Midbrain (tissue), 1 donor: ENCODE measurements around the gene TMEM232.
"Not testable (repeated sequence)": the region's sequence is repeated elsewhere in the genome, so short reads cannot be mapped to it uniquely, and the experiment has no call there.

Experiments
- DNase-seq: peaks from one replicate; lab custom pipeline; 2025; lab: John Stamatoyannopoulos, UW

The TMEM232 gene

DNA sequence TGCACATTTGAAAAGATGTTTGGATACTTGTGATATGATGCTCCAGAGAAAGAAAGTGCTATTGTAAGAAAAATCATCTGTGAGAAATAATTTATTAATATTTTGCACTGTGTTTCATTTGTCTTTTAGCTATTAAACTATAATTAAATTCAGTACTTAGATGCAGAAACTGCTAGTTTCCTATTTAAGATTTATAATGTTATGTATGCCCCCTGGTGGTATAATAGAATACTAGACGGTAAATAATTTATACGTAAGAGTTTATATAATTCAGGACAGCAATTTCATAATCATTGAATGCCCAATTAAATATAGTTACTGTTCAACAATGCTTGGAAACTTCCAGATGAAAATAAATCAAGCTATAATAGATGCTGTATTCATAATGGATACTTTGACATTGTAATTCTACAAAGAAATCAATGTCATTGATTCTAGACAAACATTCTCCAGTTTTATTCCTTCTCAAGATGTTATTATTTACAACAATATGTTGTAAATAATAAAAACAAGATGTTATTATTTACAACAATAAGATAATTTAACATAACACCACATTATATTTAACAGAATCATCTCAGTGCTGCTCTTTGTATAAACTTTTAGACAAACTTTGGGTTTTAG, 101.0 kb downstream of the TMEM232 start:
- DNase-seq: peak; percentile 36

DNA sequence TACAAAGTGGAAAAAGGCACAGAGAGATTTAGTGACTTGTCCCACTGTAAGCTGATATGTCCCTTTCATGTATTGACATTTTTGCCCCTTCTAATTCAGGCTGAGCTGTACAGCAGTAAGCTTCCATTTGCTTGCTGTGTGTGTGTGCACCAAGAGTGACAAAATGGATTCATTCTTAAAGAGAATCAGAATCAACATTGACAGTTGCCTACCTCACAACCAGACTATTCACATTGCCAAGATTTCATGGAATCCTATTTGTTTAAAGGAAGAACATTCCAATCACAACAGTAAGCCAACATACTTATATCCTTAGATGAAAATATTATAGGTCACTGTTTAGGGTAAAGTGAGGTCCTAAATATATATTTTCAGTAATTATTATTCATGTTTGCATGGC, 102.6 kb downstream of the TMEM232 start:
- no peak for DNase-seq

DNA sequence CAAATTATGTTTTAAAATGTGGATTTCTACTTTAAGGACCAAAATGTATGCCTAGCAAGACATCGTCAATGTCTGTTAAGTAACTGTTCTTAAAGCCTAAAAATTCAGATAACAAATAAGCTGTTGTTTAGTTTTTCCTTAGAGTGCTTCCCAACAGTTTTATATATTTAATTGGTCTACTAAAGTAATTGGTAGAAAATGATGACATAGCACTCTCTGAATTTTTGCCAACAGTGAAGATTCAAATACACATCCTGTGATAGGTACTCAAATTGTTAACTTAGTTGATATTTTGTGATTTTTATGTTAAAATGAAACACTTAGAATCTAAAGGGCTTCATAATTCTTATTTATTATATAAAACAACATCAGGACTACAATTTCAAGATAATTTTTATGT, 107.5 kb downstream of the TMEM232 start:
- no peak for DNase-seq

DNA sequence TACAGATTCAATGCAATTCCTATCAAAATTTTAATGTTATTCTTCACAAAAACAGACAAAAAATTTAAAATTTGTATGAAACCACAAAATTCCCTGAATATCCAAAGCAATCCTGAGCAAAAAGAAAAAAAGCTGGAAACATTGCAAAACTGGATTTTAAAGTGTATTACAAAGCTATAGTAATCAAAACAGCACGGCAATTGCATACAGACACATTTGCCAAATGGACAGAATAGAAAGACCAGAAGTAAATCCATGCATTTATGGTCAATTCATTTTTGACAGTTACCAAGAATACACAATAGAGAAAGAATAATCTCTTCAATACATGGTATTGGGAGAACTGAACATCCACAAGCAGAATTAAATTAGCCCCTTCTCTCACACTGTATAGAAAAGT, 110.5 kb downstream of the TMEM232 start:
- DNase-seq: no peak

DNA sequence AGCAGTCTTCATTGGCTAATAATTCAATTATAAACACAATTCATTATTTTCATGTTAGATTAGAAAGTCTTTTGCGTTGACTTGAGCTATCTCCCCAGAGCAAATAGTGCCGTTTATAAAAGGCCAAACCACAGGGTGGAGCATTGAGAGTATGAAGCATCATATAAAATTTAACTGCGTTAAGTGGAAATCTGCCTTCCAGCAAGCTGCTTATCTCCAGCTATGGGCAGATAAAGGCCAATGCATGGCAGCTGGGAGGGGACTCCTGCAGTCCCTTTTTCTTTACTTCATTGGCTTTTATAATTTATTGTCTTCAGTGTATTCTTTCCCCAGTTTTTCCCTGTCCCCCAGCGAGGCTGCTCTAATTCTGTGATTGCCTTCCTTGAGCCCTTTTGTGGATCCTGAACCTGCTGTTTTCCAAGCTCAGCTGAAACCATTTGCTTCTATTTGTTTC, 113.7 kb downstream of the TMEM232 start:
- DNase-seq: no peak

DNA sequence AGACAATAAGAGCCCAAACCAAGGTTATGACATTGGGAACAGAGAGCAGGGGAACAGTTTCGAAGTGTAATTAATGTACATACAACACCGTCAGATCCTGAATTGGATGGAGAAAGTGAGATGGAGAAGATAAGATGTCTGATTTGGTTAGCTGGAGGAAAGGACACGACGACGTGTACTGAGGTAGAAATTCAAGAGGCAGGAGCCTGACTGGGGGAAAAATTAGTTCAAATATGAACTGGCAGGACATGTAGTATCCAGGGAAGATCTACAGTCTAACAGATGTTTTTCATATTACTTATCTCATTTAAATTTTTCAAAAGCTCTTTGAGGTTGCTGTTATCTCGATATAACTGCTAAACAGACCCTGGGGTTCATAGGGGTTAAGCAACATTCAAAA, 114.7 kb downstream of the TMEM232 start:
- DNase-seq: no peak

DNA sequence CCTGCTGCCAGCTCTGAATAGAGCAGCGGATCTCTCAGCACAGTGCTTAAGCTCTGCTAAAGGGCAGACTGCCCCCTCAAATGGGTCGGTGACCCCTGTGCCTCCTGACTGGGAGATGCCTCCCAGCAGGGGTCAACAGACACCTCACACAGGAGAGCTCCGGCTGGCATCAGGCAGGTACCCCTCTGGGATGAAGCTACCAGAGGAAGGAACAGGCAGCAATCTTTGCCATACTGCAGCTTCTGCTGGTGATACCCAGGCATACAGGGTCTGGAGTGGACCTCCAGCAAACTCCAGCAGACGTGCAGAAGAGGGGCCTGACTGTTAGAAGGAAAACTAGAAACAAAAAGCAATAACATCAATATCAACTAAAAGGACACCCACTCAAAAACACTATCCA, 131.6 kb downstream of the TMEM232 start:
- DNase-seq: no peak

DNA sequence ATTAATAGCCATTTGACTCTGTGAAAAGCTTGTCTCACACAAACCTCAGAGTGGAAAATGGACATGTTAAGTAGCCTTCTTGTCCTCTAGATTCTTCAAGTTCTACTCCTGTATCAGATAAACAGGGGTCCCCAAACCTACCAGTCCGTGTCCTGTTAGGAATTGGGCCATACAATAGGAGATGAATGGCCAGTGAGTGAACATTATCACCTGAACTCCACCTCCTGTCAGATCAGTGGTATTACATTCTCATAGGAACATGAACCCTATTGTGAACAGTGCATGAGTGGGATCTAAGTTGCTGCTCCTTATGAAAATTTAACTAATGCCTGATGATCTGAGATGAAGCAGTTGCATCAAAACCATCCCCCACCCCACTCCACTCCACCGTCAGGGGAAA, 136.3 kb downstream of the TMEM232 start:
- no peak for DNase-seq

DNA sequence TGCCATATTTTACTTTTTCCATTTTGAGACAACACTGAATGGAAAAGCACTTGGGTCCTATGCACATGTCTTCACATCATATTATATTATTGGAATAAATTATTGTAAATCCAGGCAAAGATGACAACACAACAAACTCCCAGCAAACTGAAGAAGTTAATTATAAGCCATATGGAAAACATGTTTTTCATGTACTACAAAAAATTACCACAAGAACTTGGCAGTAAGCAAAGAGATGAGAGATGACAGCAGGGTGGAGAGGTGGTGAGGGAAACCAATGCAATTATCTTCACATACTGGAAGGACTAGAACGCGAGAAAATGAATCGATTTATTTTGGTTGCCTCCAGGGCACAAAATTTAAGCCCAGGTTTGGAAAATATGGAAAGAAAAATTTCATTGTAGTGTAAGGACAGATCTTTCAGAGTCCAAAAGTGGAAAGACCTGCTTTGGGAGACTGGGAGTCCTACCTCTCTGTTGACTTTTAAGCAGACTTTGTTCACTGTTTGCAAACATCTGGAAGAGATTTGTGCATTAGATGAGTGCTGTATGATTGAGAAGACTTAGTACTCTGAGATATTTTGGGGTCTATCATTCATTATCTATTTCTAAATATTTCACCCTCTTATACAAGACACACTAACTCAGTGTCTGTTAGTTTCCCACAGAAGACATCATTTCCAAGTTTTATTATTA, 138.0 kb downstream of the TMEM232 start:
- DNase-seq: no peak

DNA sequence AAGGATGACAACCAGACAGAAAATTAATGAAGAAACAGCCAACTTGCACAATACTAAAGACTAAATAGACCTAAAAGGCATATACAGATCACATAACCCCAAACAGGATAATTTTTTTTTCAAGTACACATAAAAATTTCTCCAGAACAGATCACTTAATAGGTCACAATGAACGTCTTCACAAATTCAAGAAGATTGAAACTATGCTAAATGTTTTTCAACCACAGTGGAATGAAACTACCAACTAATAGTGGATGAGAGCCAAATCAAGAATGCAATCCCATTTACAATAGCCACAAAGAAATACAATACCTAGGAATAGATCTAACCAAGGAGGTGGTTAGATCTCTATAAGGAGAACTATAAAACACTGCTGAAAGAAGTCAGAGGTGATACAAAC, 145.8 kb downstream of the TMEM232 start:
- DNase-seq: no peak

DNA sequence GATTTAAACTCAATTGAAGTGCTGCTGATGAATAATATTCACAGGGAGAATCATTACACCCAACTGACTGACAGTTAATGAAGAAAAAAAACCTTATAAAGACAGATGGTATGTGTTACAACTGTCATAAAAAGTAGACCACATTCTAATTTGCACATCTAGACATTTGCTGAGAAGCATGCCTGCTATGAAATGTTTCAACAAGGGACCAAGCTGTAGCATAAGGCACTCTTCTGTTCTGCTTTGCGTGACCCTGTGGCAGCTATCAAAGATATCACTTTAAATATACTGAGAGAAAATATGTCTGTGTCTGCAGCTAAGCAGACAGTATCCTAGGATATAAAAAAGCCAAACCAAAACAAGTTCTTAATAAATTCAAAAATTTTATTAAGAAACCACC, 153.7 kb downstream of the TMEM232 start:
- no peak for DNase-seq

DNA sequence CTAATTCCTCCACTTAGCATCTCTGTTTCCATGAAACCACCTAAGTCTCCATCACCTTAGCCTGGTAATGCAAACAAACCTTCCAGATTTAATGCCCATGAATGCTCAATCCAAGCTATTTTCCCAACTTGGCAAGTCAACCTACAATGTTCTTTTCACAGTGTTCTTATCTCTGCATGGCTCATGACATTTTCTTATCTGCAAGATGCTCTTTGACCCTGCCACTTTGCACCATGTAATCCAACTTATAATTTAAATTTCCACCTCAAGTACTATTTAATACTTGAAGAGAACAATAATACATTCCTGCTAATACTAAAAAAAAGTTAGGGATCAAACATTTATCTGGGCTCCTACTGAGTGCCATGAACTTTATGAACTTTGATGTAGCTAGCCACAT, 164.3 kb downstream of the TMEM232 start:
- DNase-seq: no peak

DNA sequence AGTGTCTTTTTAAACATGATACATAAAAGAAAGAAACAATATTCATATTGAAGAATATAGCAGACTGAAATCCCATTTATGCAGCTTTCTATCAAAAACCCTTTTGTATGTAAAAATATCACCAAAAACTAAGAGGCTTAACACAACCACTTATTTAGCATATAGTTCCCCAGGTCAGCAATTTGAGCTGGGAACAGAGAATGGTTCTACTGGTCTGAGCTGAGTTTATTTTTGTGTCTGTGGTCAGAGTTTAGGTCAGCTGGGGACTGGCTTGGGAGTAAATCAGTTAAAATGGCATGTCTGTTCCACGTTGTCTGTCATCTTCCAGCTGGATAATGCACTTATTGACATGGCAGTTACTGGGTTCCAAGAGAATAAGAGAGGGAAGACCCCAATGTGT, 165.0 kb downstream of the TMEM232 start:
- no peak for DNase-seq

DNA sequence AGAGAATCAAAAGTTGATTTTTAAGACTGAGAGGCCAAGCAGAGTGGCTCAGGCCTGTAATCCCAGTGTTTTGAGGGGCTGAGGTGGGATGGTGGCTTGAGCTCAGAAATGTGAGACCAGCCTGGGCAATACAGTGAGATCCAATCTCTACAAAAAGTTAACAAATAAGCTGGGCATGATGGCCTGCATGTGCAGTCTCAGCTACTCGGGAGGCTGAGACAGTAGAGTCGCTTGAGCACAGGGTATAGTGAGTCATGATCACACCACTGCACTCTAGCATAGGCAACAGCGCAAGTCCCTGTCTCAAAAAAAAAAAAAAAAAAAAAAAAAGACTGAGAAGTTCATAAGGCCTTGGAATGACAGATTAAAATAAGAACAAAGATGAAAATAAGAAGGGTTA, 177.2 kb downstream of the TMEM232 start:
- no peak for DNase-seq

DNA sequence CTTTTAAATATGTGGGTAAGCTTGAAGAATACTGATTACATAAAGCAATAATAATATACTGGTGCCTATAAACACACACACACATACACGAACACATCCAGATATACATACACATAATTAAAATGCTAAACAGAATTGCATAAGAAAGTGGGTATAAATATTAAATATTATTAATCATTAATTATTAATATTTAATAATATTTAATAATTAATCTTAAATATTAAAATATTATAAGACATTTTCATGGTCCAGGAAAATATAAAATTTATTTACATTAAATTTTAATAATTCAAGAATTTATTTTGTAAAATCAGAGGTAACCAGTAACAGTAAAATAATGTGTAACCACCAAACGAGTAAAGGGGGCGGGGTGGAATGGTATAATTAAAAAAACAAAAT, 178.3 kb downstream of the TMEM232 start:
- no peak for DNase-seq

DNA sequence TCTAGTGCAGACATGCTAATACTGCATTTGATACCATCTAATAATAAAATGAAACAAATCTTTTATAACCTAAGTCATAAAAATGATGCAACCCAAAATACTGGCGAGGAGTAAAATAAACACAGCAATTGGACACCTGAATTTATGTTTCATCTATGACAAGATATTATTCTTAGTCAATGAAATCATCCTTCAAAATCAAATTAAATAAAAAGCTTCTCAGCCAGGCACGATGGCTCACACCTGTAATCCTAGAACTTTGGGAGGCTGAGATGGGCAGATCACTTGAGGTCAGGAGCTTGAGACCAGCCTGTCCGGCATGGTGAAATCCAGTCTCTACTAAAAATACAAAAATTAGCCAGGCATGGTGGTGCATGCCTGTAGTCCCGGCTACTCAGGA, 179.0 kb downstream of the TMEM232 start:
- DNase-seq: no peak

DNA sequence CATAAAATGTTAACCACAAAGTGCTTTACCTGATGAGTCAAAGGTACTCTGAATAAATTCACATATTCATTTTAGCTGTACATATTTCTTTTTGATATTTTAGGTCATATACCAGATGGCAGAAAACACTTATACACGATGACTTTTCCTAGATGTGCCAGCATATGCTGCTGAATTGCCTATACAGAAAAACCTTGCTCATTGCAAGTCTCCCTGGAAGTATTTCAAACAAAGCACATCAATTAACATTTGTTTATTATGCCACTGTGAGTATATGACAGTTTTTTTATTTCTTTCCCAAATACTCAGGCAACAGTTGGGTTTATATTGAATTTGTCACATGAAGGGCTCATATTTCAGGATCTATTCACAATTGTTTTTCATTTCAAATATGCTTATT, 180.8 kb downstream of the TMEM232 start:
- no peak for DNase-seq

DNA sequence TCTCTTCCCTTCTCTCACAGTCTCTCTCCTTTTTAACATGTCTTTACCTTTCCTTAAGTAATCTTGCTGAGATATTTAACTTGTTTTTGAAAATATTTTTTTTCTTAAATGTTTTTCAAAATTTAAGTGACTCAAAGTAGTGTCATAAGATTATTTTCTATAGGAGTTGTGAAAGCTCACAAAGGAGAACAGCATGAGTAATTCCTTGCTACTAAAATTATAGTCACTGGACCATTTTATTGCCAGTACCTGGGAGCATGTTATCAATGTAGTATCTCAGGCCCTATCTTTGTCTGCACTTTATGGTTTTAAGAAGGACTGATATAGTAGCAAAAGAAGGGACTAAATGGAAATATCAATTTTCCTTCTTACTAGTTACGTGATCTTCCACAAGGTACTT, 181.9 kb downstream of the TMEM232 start:
- DNase-seq: no peak

DNA sequence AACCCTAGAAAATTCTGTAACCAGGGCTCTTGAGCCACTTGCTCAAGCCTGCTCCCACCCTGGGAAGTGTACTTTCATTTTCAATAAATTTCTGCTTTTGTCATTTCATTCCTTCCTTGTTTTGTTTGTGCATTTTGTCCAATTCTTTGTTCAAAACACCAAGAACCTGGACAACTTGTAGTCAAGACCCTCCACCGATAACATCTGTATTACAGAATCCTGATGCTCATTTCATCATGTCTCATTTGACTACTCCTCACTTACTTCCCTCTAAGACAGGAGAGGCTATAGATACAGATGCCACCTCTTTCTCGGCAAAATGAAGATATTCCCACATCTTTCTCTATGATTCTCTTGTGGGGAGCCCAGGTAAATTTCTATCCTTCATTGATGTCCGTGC, 183.5 kb downstream of the TMEM232 start:
- no peak for DNase-seq

DNA sequence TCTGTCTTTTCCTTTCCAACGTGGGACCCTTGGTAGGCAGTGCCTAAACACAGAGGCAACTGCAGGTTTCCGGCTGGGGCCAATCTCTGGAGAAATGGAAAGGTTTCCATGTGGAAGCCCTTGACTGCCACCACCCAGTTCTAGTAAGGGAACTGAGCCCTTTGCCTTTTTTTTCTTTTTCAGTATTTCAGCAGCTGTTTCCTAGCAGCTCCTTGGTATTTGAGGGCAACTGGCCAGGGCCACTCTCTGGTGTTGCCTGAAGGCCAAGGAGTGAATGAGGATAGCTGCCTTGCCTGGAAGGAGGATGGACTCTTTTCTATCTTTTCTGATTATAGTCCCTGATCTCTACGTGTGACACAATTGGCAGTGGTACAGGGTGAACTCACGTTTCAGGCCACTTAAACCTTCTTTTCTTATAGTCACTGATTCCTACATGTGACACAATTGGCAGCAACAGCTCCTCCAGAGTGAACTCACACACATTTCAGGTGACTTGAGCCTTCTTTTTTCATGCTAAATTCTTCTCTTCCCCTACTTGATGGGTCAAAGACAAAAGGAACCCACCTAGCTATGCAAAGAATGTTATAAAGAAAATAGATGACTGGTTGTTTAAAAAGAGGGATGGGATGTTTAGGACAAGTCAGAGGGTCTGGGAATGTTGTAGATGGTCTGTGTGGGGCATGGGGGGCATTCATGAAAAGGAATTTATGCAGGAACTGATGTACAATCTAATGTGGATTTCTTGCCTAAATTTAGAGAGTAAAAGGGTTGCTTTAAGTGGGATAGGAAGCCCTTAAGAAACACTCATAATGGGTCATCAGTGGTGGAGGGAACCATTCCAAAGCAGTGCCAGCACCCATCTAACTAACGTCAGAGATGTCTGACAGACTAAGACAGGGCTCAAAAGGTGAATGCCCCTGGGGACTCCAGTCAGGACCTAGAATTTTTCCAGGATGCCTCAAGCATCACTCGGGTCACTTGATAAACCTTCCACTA, 190.1 kb downstream of the TMEM232 start:
- peak; percentile 36 for DNase-seq

DNA sequence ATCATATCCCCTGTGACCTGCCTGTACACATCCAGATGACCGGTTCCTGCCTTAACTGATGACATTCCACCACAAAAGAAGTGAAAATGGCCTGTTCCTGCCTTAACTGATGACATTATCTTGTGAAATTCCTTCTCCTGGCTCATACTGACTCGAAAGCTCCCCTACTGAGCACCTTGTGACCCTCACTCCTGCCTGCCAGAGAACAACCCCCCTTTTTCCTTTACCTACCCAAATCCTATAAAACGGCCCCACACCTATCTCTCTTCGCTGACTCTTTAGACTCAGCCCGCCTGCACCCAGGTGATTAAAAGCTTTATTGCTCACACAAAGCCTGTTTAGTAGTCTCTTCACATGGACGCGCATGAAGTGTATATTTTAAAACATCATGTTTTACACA, 191.3 kb downstream of the TMEM232 start:
- not testable (repeated sequence) for DNase-seq

DNA sequence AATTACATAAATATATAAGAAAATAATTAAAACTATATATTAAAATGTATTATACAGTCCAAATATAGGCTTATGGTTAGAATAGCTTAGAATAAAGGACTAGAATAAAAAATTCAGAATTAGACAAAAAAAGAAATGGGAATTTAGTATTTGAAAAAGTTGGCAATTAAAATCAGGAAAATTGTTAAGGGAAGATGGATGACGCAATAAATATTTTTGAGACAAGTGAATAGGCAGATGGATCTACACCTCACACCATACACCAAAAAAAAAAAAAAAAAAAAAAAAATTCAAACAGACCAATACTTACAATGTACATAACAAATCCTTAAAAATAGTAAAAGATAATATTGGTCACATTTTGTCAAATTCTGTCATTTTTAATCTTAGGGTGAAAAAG, 200.7 kb downstream of the TMEM232 start:
- DNase-seq: no peak

DNA sequence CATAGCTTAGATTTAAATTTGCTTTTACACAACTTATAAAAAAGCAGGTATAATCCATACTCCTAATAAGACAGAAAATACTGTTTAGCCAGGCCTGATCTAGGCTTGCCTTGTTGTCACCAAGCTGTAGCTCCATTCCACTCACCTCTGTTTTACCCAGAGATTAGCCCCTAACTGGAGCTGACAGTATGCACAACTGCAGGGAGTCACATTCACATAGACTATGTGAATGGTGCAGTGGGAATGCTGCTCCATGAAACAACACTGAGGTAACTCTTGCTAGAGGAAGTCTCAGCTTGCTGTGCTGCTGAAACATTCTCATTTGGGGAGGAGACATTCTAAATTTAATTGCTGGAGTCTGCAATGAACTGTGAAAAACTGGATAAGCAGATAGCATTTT, 209.1 kb downstream of the TMEM232 start:
- no peak for DNase-seq
